Activated CD8-positive, alpha-beta memory T cell treated with anti-CD3 and anti-CD28 coated beads, Interleukin-2, amount 10 ng/mL, durations not matched to agents 7 days and 5 days (primary cell): Measurements from ENCODE around the gene EVPL. TPM values are rescaled to one million over a fixed set of nuclear protein-coding genes. Genes with fewer than 3 reads are reported as not detected.

ENCODE experiments used
- ATAC-seq: fragments of 150-1000 bp; cut with Tn5 transposase; one replicate; pipeline ENCODE4 v1.10.0; 2021; ENCODE audit warnings: moderate library complexity
- CTCF ChIA-PET: fragments of 350-600 bp; sonication (Branson Sonifier 250); formaldehyde crosslinking; loops from one replicate; lab custom pipeline; 2021; ENCODE audit warnings: antibody characterized with exemption; lab: Charles Lee
- DNase-seq: peaks from one replicate; pipeline ENCODE4 v3.0.0-alpha.2; 2020
- H3K27ac Mint-ChIP-seq: one replicate; pipeline ENCODE4 v1.8.0; 2021; ENCODE audit warnings: mild to moderate bottlenecking, mixed read lengths
- H3K27me3 Mint-ChIP-seq: one replicate; pipeline ENCODE4 v1.8.0; 2021; ENCODE audit warnings: mixed read lengths
- H3K36me3 Mint-ChIP-seq: one replicate; pipeline ENCODE4 v1.8.0; 2021; ENCODE audit warnings: mild to moderate bottlenecking, mixed read lengths
- H3K4me1 Mint-ChIP-seq: one replicate; pipeline ENCODE4 v1.8.0; 2021; ENCODE audit warnings: mixed read lengths
- H3K4me3 Mint-ChIP-seq: one replicate; pipeline ENCODE4 v1.8.0; 2021; ENCODE audit warnings: mild to moderate bottlenecking, moderate library complexity, mixed read lengths
- H3K9me3 Mint-ChIP-seq: one replicate; pipeline ENCODE4 v1.8.0; 2022; ENCODE audit warnings: low read depth, mixed read lengths
- total RNA-seq, 2 experiments: library from RNA; stranded (reverse); gene quantifications; one replicate each; pipeline ENCODE4 v1.2.3, GENCODE V29; 2021

The EVPL gene
- total RNA-seq, 2 experiments from 2014 or later = 0.03 TPM; not detected in 1

DNA sequence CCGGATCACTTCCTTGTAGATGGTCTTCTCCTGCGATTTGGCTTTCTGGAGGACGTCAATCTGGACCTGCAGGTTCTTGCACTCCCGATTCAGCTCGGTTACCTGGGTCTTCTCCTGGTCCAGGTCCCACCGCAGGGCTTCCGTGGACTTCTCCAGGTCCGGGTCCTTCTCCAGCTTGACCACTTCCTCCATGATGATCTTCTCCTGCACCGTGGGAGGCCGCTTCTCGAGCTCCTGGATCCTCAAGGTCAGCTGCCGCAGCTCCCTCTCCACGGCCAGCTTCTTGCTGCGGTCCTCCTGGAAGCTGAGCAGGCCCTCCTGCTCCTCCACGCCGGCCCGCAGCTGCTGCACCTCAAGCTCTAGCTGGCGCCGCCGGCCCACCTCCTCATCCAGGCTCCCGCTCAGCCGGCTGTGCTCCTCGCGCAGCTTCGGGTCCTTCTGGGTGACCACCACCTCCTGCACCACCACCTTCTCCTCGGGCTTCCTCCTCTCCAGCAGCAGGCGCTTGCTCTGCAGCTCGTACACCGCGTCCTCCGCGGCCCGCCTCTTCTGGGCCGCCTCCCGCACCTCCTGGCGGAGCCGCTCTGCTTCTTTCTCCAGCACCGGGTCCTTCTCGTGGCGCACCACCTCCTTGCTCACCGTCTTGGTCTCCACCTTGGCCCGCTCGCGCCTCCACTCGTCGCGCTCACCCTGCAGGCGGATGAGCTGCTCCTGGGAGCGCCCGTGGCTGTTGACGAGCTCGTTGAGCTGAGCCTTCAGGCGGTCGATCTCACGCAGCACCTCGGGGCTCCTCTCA is 18.3 kb downstream of the EVPL start:
- Mint-ChIP-seq H3K36me3 (no peaks in the 10 kb centered on the region), H3K4me3 (no peak overlapping the region), H3K9me3 (no peaks in the 10 kb centered on the region), H3K4me1 (no peaks in the 10 kb centered on the region), H3K27ac (no peak overlapping the region), H3K27me3 (no peaks in the 10 kb centered on the region)
- CTCF ChIA-PET = interaction anchor here (0.5 to 4.9 kb wide), 11 partner anchors 8 to 290 kb away, joined by 3 to 29 read pairs (median 5); partner anchors contain the start of genes ACOX1, CDK3, MRPL38 and TEN1
- DNase-seq = no peak
- ATAC-seq = no peak

- Mint-ChIP-seq H3K36me3 (no peaks in the 10 kb centered on the region), H3K4me1 (no peaks in the 10 kb centered on the region), H3K27me3 (no peaks in the 10 kb centered on the region), H3K9me3 (no peaks in the 10 kb centered on the region), H3K27ac (no peak overlapping the region), H3K4me3 (no peak overlapping the region)
- ATAC-seq (no peak), DNase-seq (no peak)
- CTCF ChIA-PET = interaction anchor here (0.5 to 4.9 kb wide), 10 partner anchors 9 to 167 kb away, joined by 3 to 29 read pairs (median 4); partner anchors contain the start of genes ACOX1, MRPL38 and TEN1
These were observed 18.9 kb downstream of the EVPL start for GRCh38 chr17:76008208-76008607.

- CTCF ChIA-PET = interaction anchor here (0.8 to 4.9 kb wide), 7 partner anchors 10 to 168 kb away, joined by 3 to 29 read pairs (median 4); partner anchors contain the start of genes ACOX1, MRPL38 and TEN1
- Mint-ChIP-seq H3K4me1 (no peaks in the 10 kb centered on the region), H3K27ac (no peak overlapping the region), H3K9me3 (no peaks in the 10 kb centered on the region), H3K4me3 (no peak overlapping the region), H3K36me3 (no peaks in the 10 kb centered on the region), H3K27me3 (no peaks in the 10 kb centered on the region)
- ATAC-seq (no peak), DNase-seq (no peak)
These were observed 19.3 kb downstream of the EVPL start for GRCh38 chr17:76007850-76008165.

DNA sequence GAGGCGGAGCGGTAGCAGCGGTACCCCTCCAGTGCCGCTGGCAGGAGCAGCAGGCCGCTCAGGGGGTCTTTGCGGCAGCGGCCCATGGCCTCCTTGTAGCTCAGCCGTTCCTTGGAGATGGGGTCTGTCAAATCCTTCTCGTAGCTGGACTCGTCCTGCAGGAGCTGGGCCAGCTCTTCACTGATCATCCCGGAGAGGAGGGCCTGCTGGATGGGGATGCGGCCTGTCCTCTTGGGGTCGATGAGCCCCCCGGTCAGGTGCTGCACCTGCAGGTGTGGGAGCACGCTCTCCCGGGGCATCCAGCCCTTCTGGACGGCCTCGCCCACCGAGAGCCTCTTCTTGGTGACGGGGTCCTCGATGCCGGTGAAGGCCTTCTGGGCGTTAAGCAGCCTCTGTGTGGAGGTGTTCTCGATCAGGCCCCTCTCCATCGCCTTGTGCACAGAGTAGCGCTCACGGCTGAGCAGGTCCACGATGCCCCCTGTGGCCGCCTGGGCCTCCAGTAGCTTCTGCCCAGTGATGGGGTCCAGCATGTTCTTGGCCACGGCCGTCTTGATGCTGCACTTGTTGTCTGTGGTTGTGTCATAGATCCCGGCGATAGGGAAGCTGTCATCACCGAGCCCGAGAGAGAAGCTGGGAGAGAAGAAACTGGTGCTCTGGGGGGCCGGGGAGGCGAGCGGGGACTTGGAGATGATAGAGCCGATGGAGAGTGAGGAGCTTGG is 19.8 kb downstream of the EVPL start:
- no peaks in the 10 kb centered on the region for H3K4me1 Mint-ChIP-seq
- CTCF ChIA-PET = interaction anchor here (0.8 to 13.4 kb wide), 8 partner anchors 9 to 168 kb away, joined by 3 to 135 read pairs (median 4); partner anchors contain the start of genes ACOX1, MRPL38 and TEN1

DNA sequence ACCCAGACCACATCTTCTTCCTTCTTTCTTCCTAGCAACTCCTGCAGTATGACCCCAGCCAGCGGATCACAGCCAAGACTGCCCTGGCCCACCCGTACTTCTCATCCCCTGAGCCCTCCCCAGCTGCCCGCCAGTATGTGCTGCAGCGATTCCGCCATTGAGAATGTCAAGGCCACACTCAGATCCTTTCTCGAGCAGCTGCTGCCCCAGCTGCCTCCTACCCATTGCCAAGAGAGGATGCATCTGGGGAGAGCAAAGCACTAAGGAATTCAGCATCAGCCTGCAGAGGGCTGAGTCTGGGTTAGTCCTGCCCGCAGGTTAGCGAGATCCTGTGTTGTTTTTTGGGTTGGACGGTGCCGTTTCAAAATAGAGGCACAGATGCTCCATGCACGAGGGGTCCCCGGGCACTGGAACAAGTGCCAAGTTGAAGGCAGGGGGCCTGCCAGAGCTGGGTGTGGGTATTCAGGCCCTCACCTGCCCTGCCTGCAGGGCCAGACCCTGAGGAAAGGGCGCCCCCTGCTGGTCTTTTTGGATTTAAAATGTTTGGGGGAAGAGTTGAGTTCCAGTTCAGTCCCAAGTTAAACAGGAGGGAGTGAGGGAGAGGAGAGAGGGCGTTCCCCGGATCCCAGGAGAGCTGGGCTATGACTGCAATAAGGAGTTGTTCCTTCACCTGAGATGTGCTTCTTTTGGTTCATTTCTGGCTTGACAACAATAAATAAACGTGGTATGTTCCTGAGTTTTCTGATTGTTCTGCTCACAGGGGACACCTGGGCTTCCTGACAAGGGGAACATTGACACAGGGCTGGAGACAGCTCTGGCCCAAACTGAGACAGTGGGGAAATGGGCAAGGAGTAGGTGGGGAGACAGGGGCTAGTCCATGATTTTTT is 21.6 kb downstream of the EVPL start:
- CTCF ChIA-PET = interaction anchor here (0.9 to 13.4 kb wide), 33 partner anchors 9 to 408 kb away, joined by 3 to 135 read pairs (median 5); partner anchors contain the start of genes GALK1, MRPL38, SPHK1 and TRIM65
- peak; percentile 75 for ATAC-seq
- H3K36me3 Mint-ChIP-seq = no peaks in the 10 kb centered on the region
- DNase-seq = peak; percentile 88
- no peaks in the 10 kb centered on the region for H3K27me3 Mint-ChIP-seq
- H3K4me3 Mint-ChIP-seq = no peak overlapping the region
- no peaks in the 10 kb centered on the region for H3K4me1 Mint-ChIP-seq
- H3K27ac Mint-ChIP-seq = peak overlapping the region; percentile 14
- H3K9me3 Mint-ChIP-seq = no peaks in the 10 kb centered on the region

More for the DNA sequence above, 19.8 kb downstream of the EVPL start:
- DNase-seq (no peak), ATAC-seq (no peak)
- Mint-ChIP-seq H3K36me3 (no peaks in the 10 kb centered on the region), H3K27ac (no peak overlapping the region), H3K4me3 (no peak overlapping the region), H3K9me3 (no peaks in the 10 kb centered on the region), H3K27me3 (no peaks in the 10 kb centered on the region)

GRCh38 chr17:76004750-76005262 is 22.3 kb downstream of the EVPL start:
- no peaks in the 10 kb centered on the region for H3K36me3 Mint-ChIP-seq
- H3K4me1 Mint-ChIP-seq = no peaks in the 10 kb centered on the region
- DNase-seq = no peak
- no peaks in the 10 kb centered on the region for H3K27me3 Mint-ChIP-seq
- H3K27ac Mint-ChIP-seq = no peak overlapping the region
- no peaks in the 10 kb centered on the region for H3K9me3 Mint-ChIP-seq
- CTCF ChIA-PET = interaction anchor here (0.9 to 13.4 kb wide), 30 partner anchors 8 to 409 kb away, joined by 3 to 135 read pairs (median 5); partner anchors contain the start of genes FBF1, GALK1, MRPL38 and SPHK1
- no peak overlapping the region for H3K4me3 Mint-ChIP-seq
- no peak for ATAC-seq

GRCh38 chr17:76003915-76004314 is 23.2 kb downstream of the EVPL start:
- Mint-ChIP-seq H3K36me3 (no peaks in the 10 kb centered on the region), H3K9me3 (no peaks in the 10 kb centered on the region), H3K4me3 (no peak overlapping the region), H3K27ac (no peak overlapping the region), H3K27me3 (no peaks in the 10 kb centered on the region), H3K4me1 (no peaks in the 10 kb centered on the region)
- CTCF ChIA-PET = interaction anchor here (0.9 to 13.4 kb wide), 11 partner anchors 13 to 381 kb away, joined by 3 to 135 read pairs (median 8); partner anchors contain the start of genes FBF1, GALK1, MRPL38 and SPHK1
- ATAC-seq = no peak
- DNase-seq = no peak

GRCh38 chr17:76002100-76002499 is 25.0 kb downstream of the EVPL start:
- H3K27ac Mint-ChIP-seq = no peak overlapping the region
- H3K4me1 Mint-ChIP-seq = peaks cover 6% of the 10 kb centered on the region
- no peaks in the 10 kb centered on the region for H3K9me3 Mint-ChIP-seq
- H3K36me3 Mint-ChIP-seq = no peaks in the 10 kb centered on the region
- ATAC-seq (no peak), DNase-seq (no peak)
- H3K4me3 Mint-ChIP-seq = no peak overlapping the region
- CTCF ChIA-PET = interaction anchor here (0.9 to 13.4 kb wide), 8 partner anchors 11 to 383 kb away, joined by 3 to 135 read pairs (median 10); partner anchors contain the start of genes MRPL38, SPHK1 and TRIM65
- H3K27me3 Mint-ChIP-seq = no peaks in the 10 kb centered on the region

DNA sequence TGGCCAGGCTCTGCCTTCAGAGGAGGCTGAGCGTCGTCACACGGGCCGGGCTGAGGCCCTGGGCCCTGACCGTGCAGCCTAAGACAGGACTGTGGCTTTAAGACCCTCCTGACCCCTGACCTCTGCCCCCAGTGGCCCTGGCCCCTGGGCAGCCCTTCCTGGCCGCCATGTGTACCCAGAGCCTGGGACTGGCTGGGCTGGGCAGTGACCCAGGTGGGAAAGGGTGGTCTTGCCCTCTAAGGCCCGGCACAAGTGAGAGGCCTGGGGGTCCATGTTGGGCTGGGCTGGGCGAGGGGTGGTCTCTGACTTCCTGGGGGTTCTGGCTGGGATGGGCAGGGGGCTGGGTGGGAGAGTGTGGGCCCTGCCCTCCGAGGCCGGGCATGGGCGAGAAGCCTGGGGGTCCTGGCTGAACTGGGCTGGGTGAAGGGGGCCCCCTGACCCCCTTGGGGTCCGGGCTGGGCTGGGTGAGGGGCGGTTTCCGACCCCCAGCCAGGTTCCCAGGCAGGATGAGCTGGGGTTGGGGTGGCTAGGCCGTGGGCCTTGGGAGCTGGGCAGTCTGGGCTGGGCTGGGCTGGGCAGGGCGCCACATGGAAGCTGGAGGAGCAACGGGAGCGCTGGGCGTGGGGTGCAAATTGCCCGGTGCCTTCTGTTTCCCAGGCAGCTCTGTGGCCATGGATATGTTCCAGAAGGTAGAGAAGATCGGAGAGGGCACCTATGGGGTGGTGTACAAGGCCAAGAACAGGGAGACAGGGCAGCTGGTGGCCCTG is 26.2 kb downstream of the EVPL start, which contains the start of gene CDK3:
TSS of gene CDK3 (plus strand) at position 101 of the 767 bp plus-strand sequence. CDS start at position 672, 571 bp downstream.
- Mint-ChIP-seq H3K4me1 (peaks cover 14% of the 10 kb centered on the region), H3K4me3 (no peak within 1 kb of the TSS), H3K9me3 (no peaks in the 10 kb centered on the region), H3K27ac (peak within 1 kb of the TSS; percentile 19), H3K27me3 (no peaks in the 10 kb centered on the region), H3K36me3 (no peaks in the 10 kb centered on the region)
- CTCF ChIA-PET = interaction anchor here (0.6 to 13.4 kb wide), 20 partner anchors 9 to 539 kb away, joined by 3 to 135 read pairs (median 4); partner anchors contain the start of genes ACOX1, MRPL38, SPHK1 and TEN1
- DNase-seq = no peak
- no peak for ATAC-seq

DNA sequence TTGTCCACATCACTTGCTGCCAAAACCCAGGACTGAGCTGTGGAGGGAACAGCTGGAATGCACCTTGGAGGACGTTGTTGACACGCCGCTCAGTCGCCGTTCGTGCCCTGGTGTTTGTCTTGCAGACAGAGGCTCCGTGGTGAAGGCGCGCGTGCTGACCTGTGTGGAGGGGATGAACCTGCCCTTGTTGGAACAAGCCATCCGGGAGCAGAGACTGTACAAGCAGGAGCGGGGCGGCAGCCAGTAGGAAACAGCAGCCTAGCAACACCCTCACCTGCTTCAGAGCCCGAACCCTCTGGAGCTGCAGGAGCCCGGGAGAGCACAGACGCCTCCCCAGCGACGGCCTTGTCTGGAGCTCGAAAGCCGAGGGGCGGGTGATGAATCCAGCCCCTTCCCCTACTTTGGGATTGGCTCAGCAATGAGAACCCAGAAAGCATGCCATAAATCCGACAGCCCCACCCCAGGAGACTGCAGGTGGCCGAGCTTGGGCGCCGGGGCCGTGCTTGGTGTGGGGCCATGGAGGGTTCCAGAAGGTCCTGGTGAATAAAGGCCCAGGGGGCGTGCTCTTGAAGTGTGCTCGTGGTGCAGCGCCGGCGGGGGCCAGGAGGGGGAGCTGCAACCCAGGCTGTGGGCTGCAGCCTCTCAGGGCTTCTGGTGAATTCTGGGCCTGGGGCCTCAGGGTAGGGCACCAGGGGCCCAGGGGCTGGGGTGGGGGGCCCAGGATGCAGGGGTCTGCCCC is 26.9 kb downstream of the EVPL start:
- Mint-ChIP-seq H3K27me3 (no peaks in the 10 kb centered on the region), H3K27ac (no peak overlapping the region), H3K9me3 (no peaks in the 10 kb centered on the region), H3K4me1 (peaks cover 14% of the 10 kb centered on the region), H3K4me3 (no peak overlapping the region), H3K36me3 (no peaks in the 10 kb centered on the region)
- CTCF ChIA-PET = interaction anchor here (0.6 to 13.4 kb wide), 18 partner anchors 10 to 539 kb away, joined by 3 to 135 read pairs (median 4); partner anchors contain the start of genes ACOX1, MRPL38 and TEN1
- DNase-seq (peak; percentile 75), ATAC-seq (peak; percentile 77)

DNA sequence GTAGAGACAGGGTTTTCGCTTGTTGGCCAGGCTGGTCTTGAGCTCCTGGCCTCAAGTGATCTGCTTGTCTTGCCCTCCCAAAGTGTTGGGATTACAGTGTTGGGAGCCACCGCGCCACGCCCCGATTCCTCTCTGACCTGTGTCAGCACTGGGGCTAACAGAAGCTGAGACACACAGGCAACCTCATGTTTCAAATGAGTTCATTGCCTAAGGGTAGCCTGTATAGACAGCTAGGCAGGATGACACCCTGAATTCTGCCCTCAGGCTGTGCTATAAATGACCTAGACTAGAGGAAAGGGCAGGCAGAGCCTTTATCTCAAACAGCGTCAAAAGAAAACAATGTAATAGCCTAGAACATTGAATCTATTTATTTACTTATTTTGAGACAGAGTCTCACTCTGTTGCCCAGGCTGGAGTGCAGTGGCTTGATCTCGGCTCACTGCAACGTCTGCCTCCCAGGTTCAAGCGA is 28.7 kb downstream of the EVPL start:
- Mint-ChIP-seq H3K27ac (no peak overlapping the region), H3K4me3 (no peak overlapping the region), H3K27me3 (no peaks in the 10 kb centered on the region), H3K36me3 (no peaks in the 10 kb centered on the region), H3K4me1 (peaks cover 14% of the 10 kb centered on the region), H3K9me3 (no peaks in the 10 kb centered on the region)
- no peak for ATAC-seq
- DNase-seq = no peak
- CTCF ChIA-PET = interaction anchor here (0.6 to 13.4 kb wide), 7 partner anchors 14 to 94 kb away, joined by 3 to 135 read pairs (median 7); partner anchors contain the start of genes FBF1 and MRPL38
